NCI-H1436 treated with DMSO at 0.1 percent for 48 hours (cell line): ENCODE results near the gene GTF2IRD2.
"Not testable (repeated sequence)": the region's sequence is repeated elsewhere in the genome, so short reads cannot be mapped to it uniquely, and the experiment has no call there.

Experiments
- DNase-seq: peaks from one replicate; lab custom pipeline; 2025; lab: John Stamatoyannopoulos, UW

The GTF2IRD2 gene

GRCh38 chr7:74788369-74789150 is 62.8 kb downstream of the GTF2IRD2 start:
- DNase-seq = peak; percentile 47

- DNase-seq = not testable (repeated sequence)
Observed at GRCh38 chr7:74783595-74783994, 67.8 kb downstream of the GTF2IRD2 start.

GRCh38 chr7:74781746-74782145 is 69.7 kb downstream of the GTF2IRD2 start:
- not testable (repeated sequence) for DNase-seq

- not testable (repeated sequence) for DNase-seq
Observed at GRCh38 chr7:74779053-74779452, 72.4 kb downstream of the GTF2IRD2 start.

- DNase-seq = not testable (repeated sequence)
Observed at GRCh38 chr7:74775111-74775510, 76.3 kb downstream of the GTF2IRD2 start.

GRCh38 chr7:74773760-74774750 is 77.3 kb downstream of the GTF2IRD2 start, which contains the start of gene NCF1:
Gene NCF1, plus strand, starts transcription at chr7:74774011. Its CDS starts 21 bp downstream, at chr7:74774032.
- DNase-seq = not testable (repeated sequence)

GRCh38 chr7:74772093-74772492 is 79.3 kb downstream of the GTF2IRD2 start:
- DNase-seq = not testable (repeated sequence)

GRCh38 chr7:74770062-74770461 is 81.3 kb downstream of the GTF2IRD2 start:
- DNase-seq = not testable (repeated sequence)

GRCh38 chr7:74766991-74767390 is 84.4 kb downstream of the GTF2IRD2 start:
- not testable (repeated sequence) for DNase-seq

GRCh38 chr7:74766509-74766908 is 84.9 kb downstream of the GTF2IRD2 start:
- DNase-seq = not testable (repeated sequence)

GRCh38 chr7:74765205-74765918 is 86.0 kb downstream of the GTF2IRD2 start:
- not testable (repeated sequence) for DNase-seq

GRCh38 chr7:74758982-74759381 is 92.4 kb downstream of the GTF2IRD2 start:
- DNase-seq = not testable (repeated sequence)

GRCh38 chr7:74758268-74758667 is 93.1 kb downstream of the GTF2IRD2 start:
- DNase-seq = not testable (repeated sequence)

- not testable (repeated sequence) for DNase-seq
Observed at GRCh38 chr7:74756673-74757072, 94.7 kb downstream of the GTF2IRD2 start.

- DNase-seq = not testable (repeated sequence)
Observed at GRCh38 chr7:74753921-74754482, 97.4 kb downstream of the GTF2IRD2 start.
